T-helper 17 cell (primary cell): ENCODE results near the gene MAP2. TPM values are rescaled to one million over a fixed set of nuclear protein-coding genes. Genes with fewer than 3 reads are reported as not detected.

Source experiments
- ATAC-seq: fragments of 150-1000 bp; cut with Tn5 transposase; 2 replicates; pipeline ENCODE4 v1.10.0; 2021; ENCODE audit warnings: mild to moderate bottlenecking, moderate library complexity
- DNase-seq, 3 donors: peaks; one replicate each; pipeline versions ENCODE4 v3.0.0 to v3.0.0-alpha.2; 2020 to 2021
- H3K9me3 ChIP-seq: one replicate; pipeline ENCODE4 v1.7.0; 2013; ENCODE audit warnings: low read length, mild to moderate bottlenecking; ENCODE audit not compliant: control insufficient read depth, poor library complexity, severe bottlenecking
- H3K27ac Mint-ChIP-seq: one replicate; pipeline ENCODE4 v1.8.0; 2022; ENCODE audit warnings: mild to moderate bottlenecking, moderate library complexity, mixed read lengths
- H3K27me3 Mint-ChIP-seq: one replicate; pipeline ENCODE4 v1.8.0; 2022; ENCODE audit warnings: mixed read lengths
- H3K36me3 Mint-ChIP-seq: one replicate; pipeline ENCODE4 v1.8.0; 2022; ENCODE audit warnings: low read depth, mixed read lengths
- H3K4me1 Mint-ChIP-seq: one replicate; pipeline ENCODE4 v1.8.0; 2022; ENCODE audit warnings: mild to moderate bottlenecking, mixed read lengths
- H3K4me3 Mint-ChIP-seq: one replicate; pipeline ENCODE4 v1.8.0; 2022; ENCODE audit warnings: mild to moderate bottlenecking, moderate library complexity, mixed read lengths
- total RNA-seq, 4 donors: library from RNA in 2 of 4; stranded (reverse) in 2 of 4; gene quantifications; one replicate each; pipeline ENCODE4 v1.2.3 and lab custom pipeline; 2022 to 2026

MAP2 gene
- total RNA-seq, 2 donors from 2014 or later = 0.17 to 0.94 TPM

- Mint-ChIP-seq H3K27me3 (no peaks in the 10 kb centered on the region), H3K4me3 (no peak overlapping the region), H3K4me1 (no peaks in the 10 kb centered on the region), H3K36me3 (no peaks in the 10 kb centered on the region), H3K27ac (no peak overlapping the region)
- ATAC-seq (no peak), DNase-seq (no peak)
- H3K9me3 ChIP-seq = no peaks in the 10 kb centered on the region
These were observed 112.5 kb downstream of the MAP2 start for GRCh38 chr2:209536363-209536762.

- no peak for ATAC-seq
- Mint-ChIP-seq H3K36me3 (no peaks in the 10 kb centered on the region), H3K27me3 (no peaks in the 10 kb centered on the region), H3K27ac (no peak overlapping the region), H3K4me3 (no peak overlapping the region), H3K4me1 (no peaks in the 10 kb centered on the region)
- no peaks in the 10 kb centered on the region for H3K9me3 ChIP-seq
- no peak for DNase-seq
These were observed 123.9 kb downstream of the MAP2 start for GRCh38 chr2:209547726-209548125.

- Mint-ChIP-seq H3K4me1 (no peaks in the 10 kb centered on the region), H3K4me3 (no peak overlapping the region), H3K27me3 (peaks cover 4% of the 10 kb centered on the region), H3K27ac (no peak overlapping the region), H3K36me3 (no peaks in the 10 kb centered on the region)
- no peaks in the 10 kb centered on the region for H3K9me3 ChIP-seq
- ATAC-seq = no peak
- DNase-seq = no peak
These were observed 125.7 kb downstream of the MAP2 start for GRCh38 chr2:209549589-209549988.

- Mint-ChIP-seq H3K4me1 (no peaks in the 10 kb centered on the region), H3K4me3 (no peak overlapping the region), H3K27me3 (peaks cover 4% of the 10 kb centered on the region), H3K36me3 (no peaks in the 10 kb centered on the region), H3K27ac (no peak overlapping the region)
- ATAC-seq (no peak), DNase-seq (no peak)
- H3K9me3 ChIP-seq = no peaks in the 10 kb centered on the region
These were observed 130.1 kb downstream of the MAP2 start for GRCh38 chr2:209553913-209554312.

- no peaks in the 10 kb centered on the region for H3K9me3 ChIP-seq
- Mint-ChIP-seq H3K4me3 (no peak overlapping the region), H3K27me3 (peaks cover 4% of the 10 kb centered on the region), H3K4me1 (no peaks in the 10 kb centered on the region), H3K27ac (no peak overlapping the region), H3K36me3 (no peaks in the 10 kb centered on the region)
- DNase-seq = no peak
- ATAC-seq = no peak
These were observed 132.6 kb downstream of the MAP2 start for GRCh38 chr2:209556354-209556961.

- no peaks in the 10 kb centered on the region for H3K9me3 ChIP-seq
- no peaks in the 10 kb centered on the region for H3K36me3 Mint-ChIP-seq
- peaks cover 4% of the 10 kb centered on the region for H3K27me3 Mint-ChIP-seq
- no peak overlapping the region for H3K27ac Mint-ChIP-seq
- ATAC-seq = no peak
- no peak overlapping the region for H3K4me3 Mint-ChIP-seq
- no peak for DNase-seq
- H3K4me1 Mint-ChIP-seq = no peaks in the 10 kb centered on the region
These were observed 137.1 kb downstream of the MAP2 start for GRCh38 chr2:209560911-209561310.

GRCh38 chr2:209563453-209563852 lies 139.6 kb downstream of the MAP2 start:
- ATAC-seq = no peak
- no peaks in the 10 kb centered on the region for H3K36me3 Mint-ChIP-seq
- H3K4me1 Mint-ChIP-seq = no peaks in the 10 kb centered on the region
- H3K27me3 Mint-ChIP-seq = peaks cover 6% of the 10 kb centered on the region
- no peak overlapping the region for H3K4me3 Mint-ChIP-seq
- no peak for DNase-seq
- H3K27ac Mint-ChIP-seq = no peak overlapping the region
- H3K9me3 ChIP-seq = no peaks in the 10 kb centered on the region

GRCh38 chr2:209564816-209565215 lies 141.0 kb downstream of the MAP2 start:
- no peak overlapping the region for H3K4me3 Mint-ChIP-seq

GRCh38 chr2:209565896-209566582 lies 142.2 kb downstream of the MAP2 start:
- no peaks in the 10 kb centered on the region for H3K36me3 Mint-ChIP-seq
- H3K9me3 ChIP-seq = no peaks in the 10 kb centered on the region
- H3K4me1 Mint-ChIP-seq = no peaks in the 10 kb centered on the region
- no peak overlapping the region for H3K4me3 Mint-ChIP-seq
- H3K27me3 Mint-ChIP-seq = peaks cover 6% of the 10 kb centered on the region
- no peak for ATAC-seq
- DNase-seq = no peak
- H3K27ac Mint-ChIP-seq = no peak overlapping the region

More at GRCh38 chr2:209564816-209565215, 141.0 kb downstream of the MAP2 start:
- H3K9me3 ChIP-seq = no peaks in the 10 kb centered on the region
- ATAC-seq (no peak), DNase-seq (no peak)
- H3K27me3 Mint-ChIP-seq = peaks cover 6% of the 10 kb centered on the region
- no peak overlapping the region for H3K27ac Mint-ChIP-seq
- H3K36me3 Mint-ChIP-seq = no peaks in the 10 kb centered on the region
- H3K4me1 Mint-ChIP-seq = no peaks in the 10 kb centered on the region

GRCh38 chr2:209570194-209570593 lies 146.3 kb downstream of the MAP2 start:
- no peak for ATAC-seq
- Mint-ChIP-seq H3K27me3 (peaks cover 6% of the 10 kb centered on the region), H3K4me3 (no peak overlapping the region), H3K4me1 (no peaks in the 10 kb centered on the region), H3K36me3 (no peaks in the 10 kb centered on the region), H3K27ac (no peak overlapping the region)
- no peak for DNase-seq
- no peaks in the 10 kb centered on the region for H3K9me3 ChIP-seq

- ATAC-seq (no peak), DNase-seq (no peak)
- Mint-ChIP-seq H3K4me1 (peaks cover 2% of the 10 kb centered on the region), H3K36me3 (no peaks in the 10 kb centered on the region), H3K27me3 (no peaks in the 10 kb centered on the region), H3K4me3 (no peak overlapping the region), H3K27ac (no peak overlapping the region)
- no peaks in the 10 kb centered on the region for H3K9me3 ChIP-seq
These were observed 150.7 kb downstream of the MAP2 start for GRCh38 chr2:209574515-209574914.

- Mint-ChIP-seq H3K4me3 (no peak overlapping the region), H3K4me1 (peaks cover 10% of the 10 kb centered on the region), H3K36me3 (no peaks in the 10 kb centered on the region), H3K27ac (no peak overlapping the region), H3K27me3 (no peaks in the 10 kb centered on the region)
- DNase-seq = no peak
- no peak for ATAC-seq
- H3K9me3 ChIP-seq = no peaks in the 10 kb centered on the region
These were observed 153.8 kb downstream of the MAP2 start for GRCh38 chr2:209577376-209578357.

GRCh38 chr2:209578394-209579001 lies 154.7 kb downstream of the MAP2 start:
- no peaks in the 10 kb centered on the region for H3K9me3 ChIP-seq
- Mint-ChIP-seq H3K36me3 (no peaks in the 10 kb centered on the region), H3K27me3 (no peaks in the 10 kb centered on the region), H3K4me1 (peaks cover 10% of the 10 kb centered on the region), H3K27ac (no peak overlapping the region), H3K4me3 (no peak overlapping the region)
- no peak for ATAC-seq
- DNase-seq = no peak
